GM12878 (cell line): ENCODE measurements around the gene NCAM1.

Experiments
- BCL11A ChIP-seq: IDR thresholded peaks from 2 replicates; pipeline ENCODE4 v1.6.1; 2011; ENCODE audit warnings: low read depth, low read length
- EZH2 ChIP-seq: IDR thresholded peaks from 2 replicates; pipeline ENCODE4 v1.6.1; 2012; ENCODE audit warnings: low read depth, mild to moderate bottlenecking, control low read depth, inconsistent platforms, low read length, borderline replicate concordance; ENCODE audit not compliant: control insufficient read depth
- LARP7 ChIP-seq: fragments of 450-650 bp; IDR thresholded peaks from 2 replicates; pipeline ENCODE4 v1.6.1; 2017; ENCODE audit warnings: mild to moderate bottlenecking
- NRF1 ChIP-seq: conservative IDR thresholded peaks from 2 replicates; pipeline ENCODE4 v1.6.1; 2011; ENCODE audit warnings: mild to moderate bottlenecking, low read depth, low read length, improper control_type of control experiment
- POLR2AphosphoS5 ChIP-seq: IDR thresholded peaks from 2 replicates; pipeline ENCODE4 v1.6.1; 2011; ENCODE audit warnings: mild to moderate bottlenecking, low read length, inconsistent platforms
- RAD51 ChIP-seq: fragments of 450-650 bp; IDR thresholded peaks from 2 replicates; pipeline ENCODE4 v1.6.1; 2016; ENCODE audit warnings: moderate library complexity, mild to moderate bottlenecking, inconsistent platforms
- SIX5 ChIP-seq: IDR thresholded peaks from 2 replicates; pipeline ENCODE4 v1.6.1; 2011; ENCODE audit warnings: mild to moderate bottlenecking, low read depth, low read length, moderate library complexity; ENCODE audit not compliant: severe bottlenecking
- YY1 ChIP-seq: IDR thresholded peaks from 2 replicates; pipeline ENCODE4 v1.6.1; 2011; ENCODE audit warnings: low read depth, mild to moderate bottlenecking, low read length
- ZNF274 ChIP-seq: IDR thresholded peaks from one replicate; pipeline ENCODE4 v1.8.0; 2011; ENCODE audit not compliant: insufficient read length, insufficient read depth
- TF ChIP-seq, protein P1 (sequence below): IDR thresholded peaks from 2 replicates; pipeline ENCODE4 v1.6.1; 2011; ENCODE audit warnings: low read depth, low read length, improper control_type of control experiment, borderline replicate concordance
- TF ChIP-seq, protein P2 (sequence below), 3 experiments: IDR thresholded peaks in 2 of 3; conservative IDR thresholded peaks in 1 of 3; 2 replicates each; pipeline ENCODE4 v1.5.1; 2011; ENCODE audit warnings: low read depth in 3 of 3, low read length in 3 of 3, mild to moderate bottlenecking in 3 of 3, control low read depth in 2 of 3, moderate library complexity in 2 of 3, inconsistent platforms in 1 of 3, mixed read lengths in 1 of 3; ENCODE audit not compliant: control insufficient read depth in 2 of 3, insufficient read depth in 1 of 3; ENCODE audit errors: extremely low read depth in 1 of 3

DNA sequence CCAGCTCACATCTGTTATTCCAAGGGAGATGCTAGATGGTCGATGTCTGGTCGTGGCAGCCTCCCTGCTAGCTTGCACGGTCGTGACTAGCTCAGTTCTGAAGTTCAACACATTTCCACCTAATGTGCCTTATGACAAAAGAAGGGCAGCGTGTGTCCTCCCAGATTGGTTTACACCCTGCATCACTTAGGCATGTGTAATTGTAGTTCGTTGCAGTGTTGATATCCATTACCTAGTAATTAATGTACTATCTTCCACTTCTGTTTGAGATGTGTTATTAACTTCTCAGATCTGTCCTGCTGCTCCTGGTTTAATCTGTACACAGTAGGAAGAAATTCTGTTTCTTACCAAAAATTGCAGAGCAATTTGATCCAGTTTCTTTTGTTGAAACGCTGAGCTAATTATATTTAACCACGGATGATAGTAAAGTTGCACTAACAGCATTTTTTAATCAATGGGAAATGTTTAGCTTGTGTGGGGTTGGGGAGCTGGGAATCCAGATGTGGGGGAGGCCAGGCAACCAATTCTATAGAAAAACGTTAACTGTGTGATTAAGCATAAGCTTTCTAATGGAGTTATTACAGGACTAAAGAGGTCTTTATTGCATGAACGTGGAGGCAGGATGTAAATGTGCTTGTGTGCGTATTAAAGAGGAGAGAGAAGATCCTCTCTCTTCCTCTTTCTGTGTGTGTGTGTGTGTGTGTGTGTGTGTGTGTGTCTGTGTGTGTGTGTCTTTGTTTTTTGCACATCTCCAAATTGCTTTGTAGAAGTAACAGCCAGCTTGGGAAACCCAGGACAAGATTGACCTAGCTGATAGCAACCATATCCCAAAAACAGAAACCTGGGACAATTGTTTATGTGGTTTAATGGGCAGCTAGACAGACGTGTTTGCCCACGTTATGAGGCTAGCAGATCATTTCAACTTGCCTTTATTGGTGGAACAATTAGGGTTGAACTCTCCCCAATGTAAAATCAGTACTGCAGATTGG, 207.4 kb downstream of the NCAM1 start:
- TF ChIP-seq YY1 = no peak
- TF ChIP-seq POLR2AphosphoS5 = no peak
- no peak for TF ChIP-seq BCL11A
- TF ChIP-seq, protein P1, sequence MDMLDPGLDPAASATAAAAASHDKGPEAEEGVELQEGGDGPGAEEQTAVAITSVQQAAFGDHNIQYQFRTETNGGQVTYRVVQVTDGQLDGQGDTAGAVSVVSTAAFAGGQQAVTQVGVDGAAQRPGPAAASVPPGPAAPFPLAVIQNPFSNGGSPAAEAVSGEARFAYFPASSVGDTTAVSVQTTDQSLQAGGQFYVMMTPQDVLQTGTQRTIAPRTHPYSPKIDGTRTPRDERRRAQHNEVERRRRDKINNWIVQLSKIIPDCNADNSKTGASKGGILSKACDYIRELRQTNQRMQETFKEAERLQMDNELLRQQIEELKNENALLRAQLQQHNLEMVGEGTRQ = no peak
- TF ChIP-seq, protein P2, sequence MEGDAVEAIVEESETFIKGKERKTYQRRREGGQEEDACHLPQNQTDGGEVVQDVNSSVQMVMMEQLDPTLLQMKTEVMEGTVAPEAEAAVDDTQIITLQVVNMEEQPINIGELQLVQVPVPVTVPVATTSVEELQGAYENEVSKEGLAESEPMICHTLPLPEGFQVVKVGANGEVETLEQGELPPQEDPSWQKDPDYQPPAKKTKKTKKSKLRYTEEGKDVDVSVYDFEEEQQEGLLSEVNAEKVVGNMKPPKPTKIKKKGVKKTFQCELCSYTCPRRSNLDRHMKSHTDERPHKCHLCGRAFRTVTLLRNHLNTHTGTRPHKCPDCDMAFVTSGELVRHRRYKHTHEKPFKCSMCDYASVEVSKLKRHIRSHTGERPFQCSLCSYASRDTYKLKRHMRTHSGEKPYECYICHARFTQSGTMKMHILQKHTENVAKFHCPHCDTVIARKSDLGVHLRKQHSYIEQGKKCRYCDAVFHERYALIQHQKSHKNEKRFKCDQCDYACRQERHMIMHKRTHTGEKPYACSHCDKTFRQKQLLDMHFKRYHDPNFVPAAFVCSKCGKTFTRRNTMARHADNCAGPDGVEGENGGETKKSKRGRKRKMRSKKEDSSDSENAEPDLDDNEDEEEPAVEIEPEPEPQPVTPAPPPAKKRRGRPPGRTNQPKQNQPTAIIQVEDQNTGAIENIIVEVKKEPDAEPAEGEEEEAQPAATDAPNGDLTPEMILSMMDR (IDR thresholded peaks at IDR 0.05 in 2 of 3, conservative IDR thresholded peaks at IDR 0.05 in 1 of 3; ENCODE audit: control insufficient read depth in 2 of 3, extremely low read depth in 1 of 3, insufficient read depth in 1 of 3, low read depth in 3 of 3, low read length in 3 of 3) = no peak
- no peak for TF ChIP-seq SIX5
- TF ChIP-seq ZNF274 = no peak
- no peak for TF ChIP-seq RAD51
- TF ChIP-seq EZH2 = no peak
- TF ChIP-seq NRF1 = no peak
- TF ChIP-seq LARP7 = no peak
